ENCODE measurements around the gene CUL2.

The CUL2 gene

DNA sequence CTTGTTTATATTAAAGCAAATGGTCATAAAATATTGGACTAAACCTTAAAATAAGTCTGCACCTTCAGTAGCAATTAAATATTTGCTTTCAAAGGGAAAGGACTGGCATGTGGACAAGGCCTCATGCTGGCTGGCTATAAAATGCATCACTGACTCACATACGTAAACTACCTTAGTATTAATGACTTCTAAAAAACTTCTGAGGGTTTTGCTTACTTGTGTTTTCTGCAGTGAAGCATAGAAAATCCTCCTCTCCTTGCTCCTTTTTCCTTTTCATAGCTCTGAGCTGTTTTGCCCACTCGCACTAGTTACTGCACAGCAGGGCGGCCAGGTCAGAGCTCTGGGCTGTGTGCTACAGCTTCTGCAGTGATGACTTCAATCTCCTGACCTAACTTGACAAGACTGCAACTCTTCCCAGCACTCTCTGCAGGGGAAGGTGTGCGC, 82.3 kb downstream of the CUL2 start (continued):
- TF ChIP-seq KLF9 (tag by site-specific recombination; IDR thresholded peaks at IDR 0.05; ENCODE audit: low read depth): no peak
- TF ChIP-seq, protein P1, sequence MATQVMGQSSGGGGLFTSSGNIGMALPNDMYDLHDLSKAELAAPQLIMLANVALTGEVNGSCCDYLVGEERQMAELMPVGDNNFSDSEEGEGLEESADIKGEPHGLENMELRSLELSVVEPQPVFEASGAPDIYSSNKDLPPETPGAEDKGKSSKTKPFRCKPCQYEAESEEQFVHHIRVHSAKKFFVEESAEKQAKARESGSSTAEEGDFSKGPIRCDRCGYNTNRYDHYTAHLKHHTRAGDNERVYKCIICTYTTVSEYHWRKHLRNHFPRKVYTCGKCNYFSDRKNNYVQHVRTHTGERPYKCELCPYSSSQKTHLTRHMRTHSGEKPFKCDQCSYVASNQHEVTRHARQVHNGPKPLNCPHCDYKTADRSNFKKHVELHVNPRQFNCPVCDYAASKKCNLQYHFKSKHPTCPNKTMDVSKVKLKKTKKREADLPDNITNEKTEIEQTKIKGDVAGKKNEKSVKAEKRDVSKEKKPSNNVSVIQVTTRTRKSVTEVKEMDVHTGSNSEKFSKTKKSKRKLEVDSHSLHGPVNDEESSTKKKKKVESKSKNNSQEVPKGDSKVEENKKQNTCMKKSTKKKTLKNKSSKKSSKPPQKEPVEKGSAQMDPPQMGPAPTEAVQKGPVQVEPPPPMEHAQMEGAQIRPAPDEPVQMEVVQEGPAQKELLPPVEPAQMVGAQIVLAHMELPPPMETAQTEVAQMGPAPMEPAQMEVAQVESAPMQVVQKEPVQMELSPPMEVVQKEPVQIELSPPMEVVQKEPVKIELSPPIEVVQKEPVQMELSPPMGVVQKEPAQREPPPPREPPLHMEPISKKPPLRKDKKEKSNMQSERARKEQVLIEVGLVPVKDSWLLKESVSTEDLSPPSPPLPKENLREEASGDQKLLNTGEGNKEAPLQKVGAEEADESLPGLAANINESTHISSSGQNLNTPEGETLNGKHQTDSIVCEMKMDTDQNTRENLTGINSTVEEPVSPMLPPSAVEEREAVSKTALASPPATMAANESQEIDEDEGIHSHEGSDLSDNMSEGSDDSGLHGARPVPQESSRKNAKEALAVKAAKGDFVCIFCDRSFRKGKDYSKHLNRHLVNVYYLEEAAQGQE (tag by site-specific recombination; IDR thresholded peaks at IDR 0.05): no peak
- TF ChIP-seq ZSCAN16 (tag by site-specific recombination; IDR thresholded peaks at IDR 0.05): no peak
- no peak for TF ChIP-seq GFI1B (tag by site-specific recombination; IDR thresholded peaks at IDR 0.05)
- TF ChIP-seq ZNF473 (tag by site-specific recombination; IDR thresholded peaks at IDR 0.05): no peak
- no peak for TF ChIP-seq ZIC2 (tag by site-specific recombination; IDR thresholded peaks at IDR 0.05)
- no peak for TF ChIP-seq ZBTB17 (tag by site-specific recombination; IDR thresholded peaks at IDR 0.05)
- TF ChIP-seq IKZF3 (tag by site-specific recombination; IDR thresholded peaks at IDR 0.05): no peak
- no peak for TF ChIP-seq ZNF624 (tag by site-specific recombination; IDR thresholded peaks at IDR 0.05)
- TF ChIP-seq TRIM28 (IDR thresholded peaks at IDR 0.05; ENCODE audit: borderline replicate concordance, low read length): 0 out of 2 replicates have a peak, but pooled peaks have one; percentile 44
- TF ChIP-seq, protein P2, sequence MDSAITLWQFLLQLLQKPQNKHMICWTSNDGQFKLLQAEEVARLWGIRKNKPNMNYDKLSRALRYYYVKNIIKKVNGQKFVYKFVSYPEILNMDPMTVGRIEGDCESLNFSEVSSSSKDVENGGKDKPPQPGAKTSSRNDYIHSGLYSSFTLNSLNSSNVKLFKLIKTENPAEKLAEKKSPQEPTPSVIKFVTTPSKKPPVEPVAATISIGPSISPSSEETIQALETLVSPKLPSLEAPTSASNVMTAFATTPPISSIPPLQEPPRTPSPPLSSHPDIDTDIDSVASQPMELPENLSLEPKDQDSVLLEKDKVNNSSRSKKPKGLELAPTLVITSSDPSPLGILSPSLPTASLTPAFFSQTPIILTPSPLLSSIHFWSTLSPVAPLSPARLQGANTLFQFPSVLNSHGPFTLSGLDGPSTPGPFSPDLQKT (IDR thresholded peaks at IDR 0.05; ENCODE audit: borderline replicate concordance, low read depth, low read length): no peak
- TF ChIP-seq ZNF155 (tag by site-specific recombination; IDR thresholded peaks at IDR 0.05): no peak
- no peak for TF ChIP-seq ZNF175 (tag by site-specific recombination; IDR thresholded peaks at IDR 0.05)
- TF ChIP-seq ZNF146 (tag by site-specific recombination; IDR thresholded peaks at IDR 0.05): no peak
- 0 out of 2 replicates have a peak, but pooled peaks have one; percentile 21 for TF ChIP-seq ZNF2 (tag by site-specific recombination; IDR thresholded peaks at IDR 0.05)
- no peak for TF ChIP-seq GLI4 (tag by site-specific recombination; IDR thresholded peaks at IDR 0.05)
- TF ChIP-seq ZBTB20 (tag by site-specific recombination; IDR thresholded peaks at IDR 0.05): no peak
- no peak for TF ChIP-seq ZNF626 (tag by site-specific recombination; IDR thresholded peaks at IDR 0.05)
- TF ChIP-seq, protein P3, sequence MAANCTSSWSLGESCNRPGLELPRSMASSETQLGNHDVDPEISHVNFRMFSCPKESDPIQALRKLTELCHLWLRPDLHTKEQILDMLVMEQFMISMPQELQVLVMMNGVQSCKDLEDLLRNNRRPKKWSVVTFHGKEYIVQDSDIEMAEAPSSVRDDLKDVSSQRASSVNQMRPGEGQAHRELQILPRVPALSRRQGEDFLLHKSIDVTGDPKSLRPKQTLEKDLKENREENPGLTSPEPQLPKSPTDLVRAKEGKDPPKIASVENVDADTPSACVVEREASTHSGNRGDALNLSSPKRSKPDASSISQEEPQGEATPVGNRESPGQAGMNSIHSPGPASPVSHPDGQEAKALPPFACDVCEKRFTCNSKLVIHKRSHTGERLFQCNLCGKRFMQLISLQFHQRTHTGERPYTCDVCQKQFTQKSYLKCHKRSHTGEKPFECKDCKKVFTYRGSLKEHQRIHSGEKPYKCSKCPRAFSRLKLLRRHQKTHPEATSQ (tag by site-specific recombination; IDR thresholded peaks at IDR 0.05): no peak
- no peak for TF ChIP-seq MZF1 (tag by site-specific recombination; IDR thresholded peaks at IDR 0.05; ENCODE audit: borderline replicate concordance)
- TF ChIP-seq OSR2 (tag by site-specific recombination; IDR thresholded peaks at IDR 0.05): peak; percentile 70
- TF ChIP-seq ZNF747 (tag by site-specific recombination; IDR thresholded peaks at IDR 0.05): no peak
- TF ChIP-seq ZNF768 (tag by site-specific recombination; IDR thresholded peaks at IDR 0.05): no peak
- TF ChIP-seq ZNF311 (tag by site-specific recombination; IDR thresholded peaks at IDR 0.05; ENCODE audit: borderline replicate concordance): no peak
- 0 out of 2 replicates have a peak, but pooled peaks have one; percentile 27 for TF ChIP-seq ZNF600 (tag by site-specific recombination; IDR thresholded peaks at IDR 0.05)
- TF ChIP-seq ZNF416 (tag by site-specific recombination; IDR thresholded peaks at IDR 0.05): no peak
- TF ChIP-seq, protein P4, sequence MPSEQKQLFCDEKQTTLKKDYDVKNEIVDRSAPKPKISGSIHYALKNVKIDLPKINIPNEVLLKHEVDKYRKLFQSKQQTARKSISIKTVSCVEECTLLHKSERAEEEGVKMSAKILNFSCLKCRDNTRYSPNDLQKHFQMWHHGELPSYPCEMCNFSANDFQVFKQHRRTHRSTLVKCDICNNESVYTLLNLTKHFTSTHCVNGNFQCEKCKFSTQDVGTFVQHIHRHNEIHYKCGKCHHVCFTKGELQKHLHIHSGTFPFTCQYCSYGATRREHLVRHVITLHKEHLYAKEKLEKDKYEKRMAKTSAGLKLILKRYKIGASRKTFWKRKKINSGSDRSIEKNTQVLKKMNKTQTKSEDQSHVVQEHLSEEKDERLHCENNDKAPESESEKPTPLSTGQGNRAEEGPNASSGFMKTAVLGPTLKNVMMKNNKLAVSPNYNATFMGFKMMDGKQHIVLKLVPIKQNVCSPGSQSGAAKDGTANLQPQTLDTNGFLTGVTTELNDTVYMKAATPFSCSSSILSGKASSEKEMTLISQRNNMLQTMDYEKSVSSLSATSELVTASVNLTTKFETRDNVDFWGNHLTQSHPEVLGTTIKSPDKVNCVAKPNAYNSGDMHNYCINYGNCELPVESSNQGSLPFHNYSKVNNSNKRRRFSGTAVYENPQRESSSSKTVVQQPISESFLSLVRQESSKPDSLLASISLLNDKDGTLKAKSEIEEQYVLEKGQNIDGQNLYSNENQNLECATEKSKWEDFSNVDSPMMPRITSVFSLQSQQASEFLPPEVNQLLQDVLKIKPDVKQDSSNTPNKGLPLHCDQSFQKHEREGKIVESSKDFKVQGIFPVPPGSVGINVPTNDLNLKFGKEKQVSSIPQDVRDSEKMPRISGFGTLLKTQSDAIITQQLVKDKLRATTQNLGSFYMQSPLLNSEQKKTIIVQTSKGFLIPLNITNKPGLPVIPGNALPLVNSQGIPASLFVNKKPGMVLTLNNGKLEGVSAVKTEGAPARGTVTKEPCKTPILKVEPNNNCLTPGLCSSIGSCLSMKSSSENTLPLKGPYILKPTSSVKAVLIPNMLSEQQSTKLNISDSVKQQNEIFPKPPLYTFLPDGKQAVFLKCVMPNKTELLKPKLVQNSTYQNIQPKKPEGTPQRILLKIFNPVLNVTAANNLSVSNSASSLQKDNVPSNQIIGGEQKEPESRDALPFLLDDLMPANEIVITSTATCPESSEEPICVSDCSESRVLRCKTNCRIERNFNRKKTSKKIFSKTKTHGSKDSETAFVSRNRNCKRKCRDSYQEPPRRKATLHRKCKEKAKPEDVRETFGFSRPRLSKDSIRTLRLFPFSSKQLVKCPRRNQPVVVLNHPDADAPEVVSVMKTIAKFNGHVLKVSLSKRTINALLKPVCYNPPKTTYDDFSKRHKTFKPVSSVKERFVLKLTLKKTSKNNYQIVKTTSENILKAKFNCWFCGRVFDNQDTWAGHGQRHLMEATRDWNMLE (tag by site-specific recombination; conservative IDR thresholded peaks at IDR 0.05; ENCODE audit: low read depth): no peak
- no peak for TF ChIP-seq ZNF223 (tag by site-specific recombination; IDR thresholded peaks at IDR 0.05)
- TF ChIP-seq ZNF701 (tag by site-specific recombination; IDR thresholded peaks at IDR 0.05): no peak
- TF ChIP-seq, protein P5, sequence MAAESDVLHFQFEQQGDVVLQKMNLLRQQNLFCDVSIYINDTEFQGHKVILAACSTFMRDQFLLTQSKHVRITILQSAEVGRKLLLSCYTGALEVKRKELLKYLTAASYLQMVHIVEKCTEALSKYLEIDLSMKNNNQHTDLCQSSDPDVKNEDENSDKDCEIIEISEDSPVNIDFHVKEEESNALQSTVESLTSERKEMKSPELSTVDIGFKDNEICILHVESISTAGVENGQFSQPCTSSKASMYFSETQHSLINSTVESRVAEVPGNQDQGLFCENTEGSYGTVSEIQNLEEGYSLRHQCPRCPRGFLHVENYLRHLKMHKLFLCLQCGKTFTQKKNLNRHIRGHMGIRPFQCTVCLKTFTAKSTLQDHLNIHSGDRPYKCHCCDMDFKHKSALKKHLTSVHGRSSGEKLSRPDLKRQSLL (tag by site-specific recombination; IDR thresholded peaks at IDR 0.05): no peak
- TF ChIP-seq ZNF791 (tag by site-specific recombination; IDR thresholded peaks at IDR 0.05): no peak

Data from HEK293 (cell line).